H9 (cell line): ENCODE measurements around the gene HIP1R. TPM values are rescaled to one million over a fixed set of nuclear protein-coding genes. Genes with fewer than 3 reads are reported as not detected.

ENCODE experiments used
- DNase-seq: peaks from one replicate; pipeline ENCODE4 v3.0.0-alpha.2; 2017
- H2AFZ ChIP-seq: one replicate; pipeline ENCODE4 v1.6.1; 2013; ENCODE audit warnings: mild to moderate bottlenecking, low read length, control low read depth, moderate library complexity
- H2AK5ac ChIP-seq: 2 replicates; pipeline ENCODE4 v1.6.1; 2013; ENCODE audit warnings: low read length, control low read depth, mixed read lengths; ENCODE audit not compliant: insufficient read length
- H2BK120ac ChIP-seq: one replicate; pipeline ENCODE4 v1.6.1; 2013; ENCODE audit warnings: low read depth, mild to moderate bottlenecking, low read length, control low read depth, inconsistent platforms; ENCODE audit not compliant: poor library complexity, severe bottlenecking
- H2BK12ac ChIP-seq: 2 replicates; pipeline ENCODE4 v1.6.1; 2013; ENCODE audit warnings: low read length, control low read depth, mixed read lengths, low read depth; ENCODE audit not compliant: insufficient read length
- H2BK15ac ChIP-seq: 2 replicates; pipeline ENCODE4 v1.6.1; 2013; ENCODE audit warnings: low read depth, low read length, control low read depth
- H2BK20ac ChIP-seq: one replicate; pipeline ENCODE4 v1.6.1; 2013; ENCODE audit warnings: low read depth, mild to moderate bottlenecking, low read length, control low read depth, inconsistent platforms; ENCODE audit not compliant: poor library complexity, severe bottlenecking
- H2BK5ac ChIP-seq: 2 replicates; pipeline ENCODE4 v1.6.1; 2013; ENCODE audit warnings: low read length, control low read depth, mixed read lengths; ENCODE audit not compliant: insufficient read length
- H3K14ac ChIP-seq: 2 replicates; pipeline ENCODE4 v1.6.1; 2013; ENCODE audit warnings: low read length, control low read depth; ENCODE audit not compliant: insufficient read depth
- H3K18ac ChIP-seq: 2 replicates; pipeline ENCODE4 v1.6.1; 2013; ENCODE audit warnings: low read depth, mild to moderate bottlenecking, mixed read lengths, low read length, control low read depth; ENCODE audit not compliant: insufficient read length
- H3K23ac ChIP-seq: 2 replicates; pipeline ENCODE4 v1.6.1; 2013; ENCODE audit warnings: low read length, control low read depth, mixed read lengths, low read depth; ENCODE audit not compliant: insufficient read length
- H3K23me2 ChIP-seq: 2 replicates; pipeline ENCODE4 v1.6.1; 2013; ENCODE audit warnings: low read depth, mild to moderate bottlenecking, mixed read lengths, low read length, control low read depth; ENCODE audit not compliant: insufficient read length, poor library complexity, severe bottlenecking
- H3K27ac ChIP-seq: 2 replicates; pipeline ENCODE4 v1.5.1; 2013; ENCODE audit warnings: low read length, control low read depth, mixed read lengths, low read depth; ENCODE audit not compliant: insufficient read length
- H3K27me3 ChIP-seq: 2 replicates; pipeline ENCODE4 v1.6.1; 2013; ENCODE audit warnings: low read length, control low read depth, inconsistent platforms; ENCODE audit not compliant: insufficient read depth
- H3K4ac ChIP-seq: 2 replicates; pipeline ENCODE4 v1.6.1; 2013; ENCODE audit warnings: low read depth, mild to moderate bottlenecking, control low read depth, inconsistent platforms, low read length, moderate library complexity
- H3K4me1 ChIP-seq: 2 replicates; pipeline ENCODE4 v1.6.1; 2013; ENCODE audit warnings: low read length, control low read depth, inconsistent platforms; ENCODE audit not compliant: insufficient read depth
- H3K4me2 ChIP-seq: 2 replicates; pipeline ENCODE4 v1.6.1; 2013; ENCODE audit warnings: low read length, control low read depth, mixed read lengths; ENCODE audit not compliant: insufficient read length, insufficient read depth
- H3K56ac ChIP-seq: 2 replicates; pipeline ENCODE4 v1.6.1; 2013; ENCODE audit warnings: low read depth, mild to moderate bottlenecking, mixed read lengths, low read length, control low read depth; ENCODE audit not compliant: insufficient read length
- H3K79me1 ChIP-seq: 2 replicates; pipeline ENCODE4 v1.6.1; 2013; ENCODE audit warnings: low read depth, mild to moderate bottlenecking, moderate library complexity, low read length, control low read depth, inconsistent platforms; ENCODE audit not compliant: insufficient read depth, poor library complexity, severe bottlenecking
- H3K79me2 ChIP-seq: 2 replicates; pipeline ENCODE4 v1.6.1; 2013; ENCODE audit warnings: low read length, control low read depth, inconsistent platforms; ENCODE audit not compliant: insufficient read depth
- H3K9ac ChIP-seq: 2 replicates; pipeline ENCODE4 v1.6.1; 2013; ENCODE audit warnings: low read length, control low read depth, mixed read lengths; ENCODE audit not compliant: insufficient read length; ENCODE audit errors: extremely low read depth
- H3K9me3 ChIP-seq: one replicate; pipeline ENCODE4 v1.6.1; 2013; ENCODE audit warnings: low read depth, low read length, inconsistent platforms; ENCODE audit not compliant: control insufficient read depth
- H3T11ph ChIP-seq: one replicate; pipeline ENCODE4 v1.6.1; 2013; ENCODE audit warnings: mild to moderate bottlenecking, low read length, control low read depth, inconsistent platforms
- H4K20me1 ChIP-seq: one replicate; pipeline ENCODE4 v1.6.1; 2013; ENCODE audit not compliant: control insufficient read depth, insufficient read length, insufficient read depth
- H4K5ac ChIP-seq: 2 replicates; pipeline ENCODE4 v1.6.1; 2013; ENCODE audit warnings: low read depth, mild to moderate bottlenecking, mixed read lengths, low read length, control low read depth; ENCODE audit not compliant: insufficient read length
- H4K8ac ChIP-seq: replicated peaks from 2 replicates; pipeline ENCODE4 v1.6.1; 2013; ENCODE audit warnings: low read length, control low read depth, mixed read lengths, low read depth; ENCODE audit not compliant: insufficient read length
- H4K91ac ChIP-seq: 2 replicates; pipeline ENCODE4 v1.6.1; 2013; ENCODE audit warnings: low read depth, mild to moderate bottlenecking, moderate library complexity, mixed read lengths, low read length, control low read depth; ENCODE audit not compliant: insufficient read length
- H3K27ac Mint-ChIP-seq, 3 experiments: 2 replicates in 2 of 3; 3 replicates in 1 of 3; pipeline ENCODE4 v1.8.0; 2020 to 2021; ENCODE audit warnings: mixed read lengths in 3 of 3, mild to moderate bottlenecking in 1 of 3, moderate library complexity in 1 of 3
- H3K27me3 Mint-ChIP-seq: 2 replicates; pipeline ENCODE4 v1.8.0; 2021; ENCODE audit warnings: low read depth, mild to moderate bottlenecking, moderate library complexity, mixed read lengths
- H3K36me3 Mint-ChIP-seq, 3 experiments: 2 replicates in 2 of 3; 3 replicates in 1 of 3; pipeline ENCODE4 v1.8.0; 2020 to 2021; ENCODE audit warnings: low read depth in 3 of 3, mixed read lengths in 3 of 3; ENCODE audit not compliant: insufficient read depth in 1 of 3
- H3K4me1 Mint-ChIP-seq, 2 experiments: 2 replicates each; pipeline ENCODE4 v1.8.0; 2020; ENCODE audit warnings: mixed read lengths in 2 of 2
- H3K4me3 Mint-ChIP-seq, 2 experiments: 2 replicates in 1 of 2; 3 replicates in 1 of 2; pipeline ENCODE4 v1.8.0; 2020 to 2021; ENCODE audit warnings: mild to moderate bottlenecking in 2 of 2, mixed read lengths in 2 of 2, moderate library complexity in 1 of 2
- H3K9me3 Mint-ChIP-seq, 2 experiments: 2 replicates in 1 of 2; 3 replicates in 1 of 2; pipeline ENCODE4 v1.8.0; 2020; ENCODE audit warnings: mild to moderate bottlenecking in 2 of 2, mixed read lengths in 2 of 2, moderate library complexity in 1 of 2
- WGBS: extraction: QIAGEN DNeasy Blood & Tissue Kit; methylation state at CpG from one replicate; pipeline ENCODE4 v1.1.7; 2013; ENCODE audit warnings: missing lambda C conversion rate, low lambda C conversion rate, mixed read lengths; ENCODE audit not compliant: insufficient read length; ENCODE audit errors: extremely low coverage; 5-methylcytosine and 5-hydroxymethylcytosine counted together
- total RNA-seq: library from RNA; stranded (reverse); gene quantifications from 2 replicates; pipeline ENCODE4 v1.2.1, GENCODE V29; 2021
- TF ChIP-seq, protein P1 (sequence below): fragments of 200-600 bp; sonication (generic); conservative IDR thresholded peaks from 3 replicates; pipeline ENCODE4 v1.8.0; 2021; ENCODE audit warnings: antibody characterized with exemption, mild to moderate bottlenecking

The HIP1R gene
- total RNA-seq, 1 experiment from 2014 or later, result 17.4 TPM

DNA sequence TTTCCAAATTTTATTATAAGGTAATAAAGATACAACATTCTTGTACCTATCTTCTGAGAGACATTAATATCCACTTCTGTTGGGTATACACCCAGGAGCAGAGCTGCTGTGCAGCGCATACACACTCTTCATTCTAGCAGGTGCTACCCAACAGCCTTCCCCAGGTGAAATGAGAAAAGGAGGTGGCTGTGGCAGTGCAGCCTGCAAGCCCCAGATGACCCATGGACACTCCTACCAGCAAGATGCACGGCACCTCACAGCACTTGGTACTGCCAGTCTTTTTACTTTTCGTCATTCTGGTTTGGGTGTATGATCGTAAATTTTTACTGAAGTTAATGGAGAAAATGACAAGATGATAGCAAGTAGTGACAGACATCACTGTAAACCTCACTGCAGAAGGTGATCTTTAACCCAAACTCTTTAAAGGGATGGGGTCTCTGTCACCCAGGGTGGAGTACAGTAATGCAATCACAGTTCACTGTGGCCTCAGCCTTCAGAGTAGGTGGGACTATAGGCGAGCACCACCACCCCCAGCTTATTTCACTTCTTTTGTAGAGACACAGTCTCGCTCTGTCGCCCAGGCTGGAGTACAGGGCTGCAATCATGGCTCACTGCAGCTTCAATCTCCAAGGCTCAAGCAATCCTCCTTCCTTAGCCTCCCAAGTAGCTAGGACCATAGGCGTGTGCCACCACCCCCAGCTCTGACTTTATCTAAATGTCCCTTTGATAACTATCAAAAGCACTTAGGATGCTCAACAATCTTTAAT lies 34.1 kb downstream of the HIP1R start:
- H3K27me3 ChIP-seq, result peaks cover 54% of the 10 kb centered on the region
- no CpG with 5 or more reads among the region's 8 CpGs for WGBS

More for the DNA sequence above, 34.1 kb downstream of the HIP1R start:
- Histone ChIP-seq H3K23ac (no peak overlapping the region), H3K9ac (no peak overlapping the region), H3K4me1 (no peaks in the 10 kb centered on the region), H3K4ac (no peak overlapping the region), H2BK120ac (no peak overlapping the region), H4K5ac (no peak overlapping the region), H3K4me2 (no peak overlapping the region), H3K79me2 (no peaks in the 10 kb centered on the region), H2BK12ac (no peak overlapping the region), H4K8ac (no peak overlapping the region), H3K79me1 (no peaks in the 10 kb centered on the region), H2AK5ac (no peak overlapping the region), H3K23me2 (no peaks in the 10 kb centered on the region), H4K91ac (no peak overlapping the region), H3K18ac (no peak overlapping the region), H3K9me3 (no peaks in the 10 kb centered on the region), H3T11ph (no peak overlapping the region), H3K14ac (no peak overlapping the region), H2AFZ (no peak overlapping the region), H4K20me1 (peaks cover 2% of the 10 kb centered on the region), H3K27ac (no peak overlapping the region), H2BK20ac (no peak overlapping the region), H2BK15ac (no peak overlapping the region), H2BK5ac (no peak overlapping the region), H3K56ac (no peak overlapping the region)
- H3K9me3 Mint-ChIP-seq, result no peaks in the 10 kb centered on the region; a peak in 1 of 5 replicates
- no peak overlapping the region; a peak in 1 of 5 replicates for H3K4me3 Mint-ChIP-seq
- DNase-seq, result no peak
- H3K27me3 Mint-ChIP-seq, result peaks cover 100% of the 10 kb centered on the region
- peaks cover 26 to 31% of the 10 kb centered on the region in 2 experiments for H3K4me1 Mint-ChIP-seq
- no peak overlapping the region for H3K27ac Mint-ChIP-seq
- TF ChIP-seq, protein P1, sequence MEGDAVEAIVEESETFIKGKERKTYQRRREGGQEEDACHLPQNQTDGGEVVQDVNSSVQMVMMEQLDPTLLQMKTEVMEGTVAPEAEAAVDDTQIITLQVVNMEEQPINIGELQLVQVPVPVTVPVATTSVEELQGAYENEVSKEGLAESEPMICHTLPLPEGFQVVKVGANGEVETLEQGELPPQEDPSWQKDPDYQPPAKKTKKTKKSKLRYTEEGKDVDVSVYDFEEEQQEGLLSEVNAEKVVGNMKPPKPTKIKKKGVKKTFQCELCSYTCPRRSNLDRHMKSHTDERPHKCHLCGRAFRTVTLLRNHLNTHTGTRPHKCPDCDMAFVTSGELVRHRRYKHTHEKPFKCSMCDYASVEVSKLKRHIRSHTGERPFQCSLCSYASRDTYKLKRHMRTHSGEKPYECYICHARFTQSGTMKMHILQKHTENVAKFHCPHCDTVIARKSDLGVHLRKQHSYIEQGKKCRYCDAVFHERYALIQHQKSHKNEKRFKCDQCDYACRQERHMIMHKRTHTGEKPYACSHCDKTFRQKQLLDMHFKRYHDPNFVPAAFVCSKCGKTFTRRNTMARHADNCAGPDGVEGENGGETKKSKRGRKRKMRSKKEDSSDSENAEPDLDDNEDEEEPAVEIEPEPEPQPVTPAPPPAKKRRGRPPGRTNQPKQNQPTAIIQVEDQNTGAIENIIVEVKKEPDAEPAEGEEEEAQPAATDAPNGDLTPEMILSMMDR, result no peak
- H3K36me3 Mint-ChIP-seq, result peaks cover 26 to 36% (median 31%) of the 10 kb centered on the region in 3 experiments
